A549 (cell line): ENCODE results near the gene ABO. TPM values are rescaled to one million over a fixed set of nuclear protein-coding genes. Genes with fewer than 3 reads are reported as not detected.

Experiments used
- ATAC-seq, 2 experiments: fragments of 200-7000 bp in 1 of 2; fragments of >200 bp in 1 of 2; cut with Nextera tagmentation in 1 of 2; cut with Tn5 transposase in 1 of 2; 3 replicates each; pipeline versions ENCODE4 v1.8.0 to v1.9.1; 2018 to 2020; ENCODE audit warnings: mild to moderate bottlenecking in 1 of 2, moderate library complexity in 1 of 2
- CTCF ChIA-PET: fragments of 300-600 bp; sonication (Branson Sonifier 250); formaldehyde crosslinking; extraction: SDS; loops from one replicate; lab custom pipeline; 2021; ENCODE audit warnings: antibody characterized with exemption, inconsistent platforms; lab: Yijun Ruan, JAX
- POLR2A ChIA-PET: fragments of 350-600 bp; formaldehyde crosslinking; extraction: SDS; loops from one replicate; lab custom pipeline; 2021; ENCODE audit warnings: antibody characterized with exemption, inconsistent platforms; lab: Yijun Ruan, JAX
- DNase-seq, 2 experiments: peaks; one replicate each; pipeline versions ENCODE4 v3.0.0 to v3.0.0-alpha.2; 2011 to 2016; ENCODE audit warnings: low read depth in 1 of 2, low spot score in 1 of 2
- FAIRE-seq: peaks from 2 replicates; lab custom pipeline; 2011; peaks lifted over from hg19 to GRCh38; lab: Jason Lieb, UNC
- H3K27ac ChIP-seq, 2 experiments: fragments of >200 bp; sonication (Bioruptor Twin); formaldehyde crosslinking; 3 replicates each; pipeline ENCODE4 v1.5.1; 2016 to 2017
- H3K4me1 ChIP-seq: fragments of >200 bp; sonication (Bioruptor Twin); formaldehyde crosslinking; 3 replicates; pipeline ENCODE4 v1.6.1; 2016
- H3K4me2 ChIP-seq: fragments of >200 bp; sonication (Bioruptor Twin); formaldehyde crosslinking; 3 replicates; pipeline ENCODE4 v1.6.1; 2016
- H3K4me3 ChIP-seq: fragments of >200 bp; sonication (Bioruptor Twin); formaldehyde crosslinking; 3 replicates; pipeline ENCODE4 v1.5.1; 2016
- H3K9me3 ChIP-seq: fragments of >200 bp; sonication (Bioruptor Twin); formaldehyde crosslinking; 3 replicates; pipeline ENCODE4 v1.6.1; 2016
- ATOH8 ChIP-seq: fragments of 250-450 bp; sonication (Bioruptor Pico); IDR thresholded peaks from 2 replicates; pipeline ENCODE4 v1.5.0; 2020; ENCODE audit warnings: low read depth, mild to moderate bottlenecking, moderate library complexity
- BHLHE40 ChIP-seq: IDR thresholded peaks from 2 replicates; pipeline ENCODE4 v1.6.1; 2012; ENCODE audit warnings: low read depth, low read length, inconsistent platforms
- CEBPB ChIP-seq, 2 experiments: fragments of >200 bp in 1 of 2; sonication (Bioruptor Twin) in 1 of 2; formaldehyde crosslinking in 1 of 2; IDR thresholded peaks; 2 replicates each; pipeline ENCODE4 v1.6.1; 2012 to 2016
- CHD2 ChIP-seq: fragments of 150-350 bp; IDR thresholded peaks from 2 replicates; pipeline ENCODE4 v1.6.1; 2014; ENCODE audit warnings: low read length; ENCODE audit not compliant: partially characterized antibody
- CHD4 ChIP-seq: fragments of 200-600 bp; sonication (generic); IDR thresholded peaks from 2 replicates; pipeline ENCODE4 v1.6.1; 2016; ENCODE audit warnings: antibody characterized with exemption, mild to moderate bottlenecking, borderline replicate concordance
- EHF ChIP-seq: fragments of 250-450 bp; sonication (Bioruptor Pico); IDR thresholded peaks from 2 replicates; pipeline ENCODE4 v1.5.0; 2020; ENCODE audit warnings: mild to moderate bottlenecking
- FOSB ChIP-seq: fragments of 250-450 bp; sonication (Bioruptor Pico); IDR thresholded peaks from 2 replicates; pipeline ENCODE4 v1.5.0; 2020; ENCODE audit warnings: mild to moderate bottlenecking, moderate library complexity
- FOSL2 ChIP-seq, 2 experiments: fragments of 450-650 bp in 1 of 2; fragments of >200 bp in 1 of 2; sonication (Bioruptor Twin) in 1 of 2; formaldehyde crosslinking; IDR thresholded peaks; 2 replicates each; pipeline versions ENCODE4 v1.5.0 to v1.6.1; 2016 to 2020; ENCODE audit warnings: mild to moderate bottlenecking in 1 of 2, moderate library complexity in 1 of 2
- HDAC2 ChIP-seq: fragments of 200-600 bp; sonication (generic); IDR thresholded peaks from 2 replicates; pipeline ENCODE4 v1.6.1; 2016
- HES2 ChIP-seq: fragments of >200 bp; sonication (Bioruptor Twin); formaldehyde crosslinking; IDR thresholded peaks from 2 replicates; pipeline ENCODE4 v1.6.1; 2016
- HMGXB4 ChIP-seq: fragments of 250-450 bp; sonication (Bioruptor Pico); IDR thresholded peaks from 2 replicates; pipeline ENCODE4 v1.5.0; 2021; ENCODE audit warnings: mild to moderate bottlenecking, moderate library complexity, borderline replicate concordance
- HOXB13 ChIP-seq: fragments of 250-450 bp; sonication (Bioruptor Pico); IDR thresholded peaks from 2 replicates; pipeline ENCODE4 v1.5.0; 2020; ENCODE audit warnings: low read depth, mild to moderate bottlenecking, moderate library complexity
- HOXB5 ChIP-seq: fragments of 250-450 bp; sonication (Bioruptor Pico); IDR thresholded peaks from 2 replicates; pipeline ENCODE4 v1.5.0; 2020; ENCODE audit warnings: mild to moderate bottlenecking, moderate library complexity
- JUNB ChIP-seq: fragments of >200 bp; sonication (Bioruptor Twin); formaldehyde crosslinking; IDR thresholded peaks from 2 replicates; pipeline ENCODE4 v1.6.1; 2016
- KDM1A ChIP-seq: fragments of 200-600 bp; sonication (generic); IDR thresholded peaks from 2 replicates; pipeline ENCODE4 v1.6.1; 2016; ENCODE audit warnings: low read depth, mild to moderate bottlenecking
- KDM5A ChIP-seq: fragments of 200-600 bp; sonication (generic); IDR thresholded peaks from 2 replicates; pipeline ENCODE4 v1.6.1; 2016; ENCODE audit warnings: antibody characterized with exemption, mild to moderate bottlenecking
- MAX ChIP-seq: IDR thresholded peaks from 2 replicates; pipeline ENCODE4 v1.6.1; 2012
- MAZ ChIP-seq: fragments of 150-350 bp; IDR thresholded peaks from 2 replicates; pipeline ENCODE4 v1.6.1; 2014; ENCODE audit warnings: antibody characterized with exemption, low read depth, low read length, borderline replicate concordance
- MYC ChIP-seq: IDR thresholded peaks from 2 replicates; pipeline ENCODE4 v1.6.1; 2012; ENCODE audit warnings: mild to moderate bottlenecking, inconsistent platforms, low read length, improper control_type of control experiment, borderline replicate concordance
- NFE2L2 ChIP-seq: fragments of 150-350 bp; conservative IDR thresholded peaks from 2 replicates; pipeline ENCODE4 v1.6.1; 2014; ENCODE audit warnings: low read length
- NPAS2 ChIP-seq: fragments of 250-450 bp; sonication (Bioruptor Pico); IDR thresholded peaks from 2 replicates; pipeline ENCODE4 v1.8.0; 2022; ENCODE audit warnings: mild to moderate bottlenecking, moderate library complexity, borderline replicate concordance
- POLR2A ChIP-seq: IDR thresholded peaks from 2 replicates; pipeline ENCODE4 v1.6.1; 2012; ENCODE audit warnings: mild to moderate bottlenecking, low read length
- RARB ChIP-seq: fragments of 250-450 bp; sonication (Bioruptor Pico); IDR thresholded peaks from 2 replicates; pipeline ENCODE4 v1.8.0; 2021; ENCODE audit warnings: mild to moderate bottlenecking, moderate library complexity
- RCOR1 ChIP-seq: fragments of 150-350 bp; IDR thresholded peaks from 2 replicates; pipeline ENCODE4 v1.6.1; 2014; ENCODE audit warnings: antibody characterized with exemption, low read length, low read depth
- RFX5 ChIP-seq: fragments of 450-650 bp; IDR thresholded peaks from 2 replicates; pipeline ENCODE4 v1.7.1; 2014; ENCODE audit warnings: antibody characterized with exemption, mild to moderate bottlenecking, moderate library complexity
- SMC3 ChIP-seq: fragments of >200 bp; sonication (Bioruptor Twin); formaldehyde crosslinking; IDR thresholded peaks from 3 replicates; pipeline ENCODE4 v1.6.1; 2018; ENCODE audit warnings: inconsistent platforms
- SREBF2 ChIP-seq: fragments of 450-650 bp; IDR thresholded peaks from 2 replicates; pipeline ENCODE4 v1.6.1; 2014; ENCODE audit warnings: mild to moderate bottlenecking, moderate library complexity
- TP53 ChIP-seq: fragments of 250-450 bp; sonication (Bioruptor Pico); IDR thresholded peaks from 2 replicates; pipeline ENCODE4 v1.5.0; 2021; ENCODE audit warnings: mild to moderate bottlenecking, moderate library complexity
- ZFP36 ChIP-seq: fragments of 450-650 bp; IDR thresholded peaks from 2 replicates; pipeline ENCODE4 v1.6.1; 2014; ENCODE audit warnings: borderline replicate concordance; ENCODE audit not compliant: partially characterized antibody
- WGBS: methylation state at CpG from one replicate; pipeline ENCODE4 v1.1.6; 2017; ENCODE audit errors: missing lambda C conversion rate; 5-methylcytosine and 5-hydroxymethylcytosine counted together
- polyA plus RNA-seq, 4 experiments: library from polyadenylated mRNA; depleted of rRNA in 3 of 4; stranded (reverse); fragments of >200 nt; fragmentation: RNase III in 1 of 4; extraction: RNeasy Plus Mini Kit Qiagen cat#74134 plus additional on column Dnase treatment in 1 of 4; gene quantifications; 2 replicates in 3 of 4; 3 replicates in 1 of 4; pipeline ENCODE4 v1.2.3, GENCODE V29; 2011 to 2017

The ABO gene
- polyA plus RNA-seq, 2 of the 4 experiments (the other 2 are of a cell fraction): not detected

- CTCF ChIA-PET: interaction anchor here (0.7 to 4.9 kb wide), 4 partner anchors 15 to 282 kb away, joined by 3 to 25 read pairs (median 4); no protein-coding TSS in a partner anchor
Measured at GRCh38 chr9:133207540-133208170, 67.3 kb downstream of the ABO start.

GRCh38 chr9:133207021-133207531 is 67.9 kb downstream of the ABO start:
- Histone ChIP-seq H3K4me1 (no peaks in the 10 kb centered on the region), H3K27ac (no peak overlapping the region), H3K9me3 (peaks cover 6% of the 10 kb centered on the region; the same call in 2 of the 3 replicates), H3K4me3 (no peak overlapping the region), H3K4me2 (no peak overlapping the region)
- DNase-seq: no peak
- peak in 1 of 2 experiments; percentile 41; a peak in 1 of 6 replicates for ATAC-seq
- FAIRE-seq: no peak
- WGBS: 47% methylated on average over 10 of the region's 14 CpGs
- POLR2A ChIA-PET: no interaction called here
- CTCF ChIA-PET: interaction anchor here (0.7 to 4.9 kb wide), 4 partner anchors 16 to 283 kb away, joined by 3 to 25 read pairs (median 4); no protein-coding TSS in a partner anchor
- TF ChIP-seq HOXB5: no peak
- no peak for TF ChIP-seq NPAS2 (CRISPR knock-in tag)
- no peak for TF ChIP-seq MAZ
- TF ChIP-seq BHLHE40: no peak
- no peak for TF ChIP-seq RFX5
- TF ChIP-seq SMC3: no peak
- no peak for TF ChIP-seq SREBF2
- no peak for TF ChIP-seq FOSL2 (IDR thresholded peaks at IDR 0.05)
- TF ChIP-seq FOSL2 (CRISPR knock-in tag; IDR thresholded peaks at IDR 0.05): no peak
- TF ChIP-seq ATOH8 (CRISPR knock-in tag): no peak
- no peak for TF ChIP-seq FOSB
- TF ChIP-seq KDM5A: no peak
- no peak for TF ChIP-seq EHF
- no peak for TF ChIP-seq ZFP36
- TF ChIP-seq MYC: no peak
- TF ChIP-seq RCOR1: no peak
- no peak for TF ChIP-seq HMGXB4
- no peak for TF ChIP-seq POLR2A

More at GRCh38 chr9:133207540-133208170, 67.3 kb downstream of the ABO start:
- Histone ChIP-seq H3K4me2 (no peak overlapping the region), H3K9me3 (peaks cover 9% of the 10 kb centered on the region; the same call in 2 of the 3 replicates), H3K4me3 (no peak overlapping the region), H3K27ac (no peak overlapping the region), H3K4me1 (no peaks in the 10 kb centered on the region)
- ATAC-seq: 0 out of 6 replicates have a peak, but pooled peaks of 1 of the 2 experiments have one; percentile 15
- 61% methylated on average over 16 of the region's 16 CpGs for WGBS
- no peak for TF ChIP-seq JUNB
- TF ChIP-seq TP53 (CRISPR knock-in tag): no peak
- no peak for TF ChIP-seq HOXB13
- TF ChIP-seq HOXB5: no peak
- no peak for TF ChIP-seq MAX
- no peak for TF ChIP-seq KDM1A
- no peak for TF ChIP-seq RARB
- no peak for TF ChIP-seq CHD4
- TF ChIP-seq HDAC2: no peak
- TF ChIP-seq FOSB: no peak
- TF ChIP-seq KDM5A: no peak
- no peak for TF ChIP-seq NFE2L2
- no peak for TF ChIP-seq CHD2
- no peak for TF ChIP-seq HES2
- no peak for TF ChIP-seq NPAS2 (CRISPR knock-in tag)
- no peak for TF ChIP-seq CEBPB (IDR thresholded peaks at IDR 0.05)
- DNase-seq: no peak
- no peak for FAIRE-seq
- POLR2A ChIA-PET: no interaction called here
